ENCODE measurements around the gene SWAP70.

Gene SWAP70

DNA sequence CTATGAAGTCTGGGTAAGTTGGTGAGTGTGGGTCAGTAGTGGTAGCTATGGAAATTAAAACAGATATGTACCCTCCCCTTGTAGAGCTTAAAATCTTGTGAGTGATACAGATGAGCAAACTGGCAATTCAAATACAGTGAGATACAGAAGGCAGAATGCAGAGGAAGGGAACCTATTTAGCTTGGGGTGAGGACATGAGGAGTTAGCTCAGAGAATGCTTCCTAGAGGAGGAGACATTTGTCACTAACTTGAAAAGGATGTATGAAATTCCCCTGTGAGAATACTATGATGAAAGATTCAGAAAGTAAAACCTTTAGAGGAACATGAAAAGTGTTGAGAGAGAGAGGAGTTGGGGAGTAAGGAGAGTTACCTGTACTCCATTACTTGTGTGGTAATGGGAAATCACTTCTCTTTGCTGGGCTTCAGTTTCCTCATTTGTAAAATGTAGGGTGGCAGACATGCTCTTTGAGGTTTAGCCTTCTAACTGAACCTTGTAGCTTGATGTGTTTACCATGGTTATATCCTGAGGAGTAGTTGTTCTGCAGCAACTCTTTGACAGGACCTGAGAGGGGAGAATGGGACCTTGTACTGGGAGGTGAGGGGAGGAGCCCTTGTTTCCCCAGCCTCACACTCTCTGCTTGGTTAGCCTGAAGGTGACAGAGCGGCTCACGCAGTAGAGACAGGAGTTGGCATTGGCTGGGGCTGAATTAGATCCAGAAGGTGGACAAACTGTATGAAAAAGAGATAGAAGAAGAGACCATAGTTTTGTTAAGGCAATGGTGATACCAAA lies 17.9 kb downstream of the SWAP70 start:
- in situ Hi-C loops (cut with HindIII; ENCODE audit: low sequenced_read_pairs): no loop called here
- DNase-seq (ENCODE audit: low read depth): no peak
- H3K4me3 ChIP-seq (ENCODE audit: low read depth, low read length): no peak overlapping the region
- TF ChIP-seq, protein P1, sequence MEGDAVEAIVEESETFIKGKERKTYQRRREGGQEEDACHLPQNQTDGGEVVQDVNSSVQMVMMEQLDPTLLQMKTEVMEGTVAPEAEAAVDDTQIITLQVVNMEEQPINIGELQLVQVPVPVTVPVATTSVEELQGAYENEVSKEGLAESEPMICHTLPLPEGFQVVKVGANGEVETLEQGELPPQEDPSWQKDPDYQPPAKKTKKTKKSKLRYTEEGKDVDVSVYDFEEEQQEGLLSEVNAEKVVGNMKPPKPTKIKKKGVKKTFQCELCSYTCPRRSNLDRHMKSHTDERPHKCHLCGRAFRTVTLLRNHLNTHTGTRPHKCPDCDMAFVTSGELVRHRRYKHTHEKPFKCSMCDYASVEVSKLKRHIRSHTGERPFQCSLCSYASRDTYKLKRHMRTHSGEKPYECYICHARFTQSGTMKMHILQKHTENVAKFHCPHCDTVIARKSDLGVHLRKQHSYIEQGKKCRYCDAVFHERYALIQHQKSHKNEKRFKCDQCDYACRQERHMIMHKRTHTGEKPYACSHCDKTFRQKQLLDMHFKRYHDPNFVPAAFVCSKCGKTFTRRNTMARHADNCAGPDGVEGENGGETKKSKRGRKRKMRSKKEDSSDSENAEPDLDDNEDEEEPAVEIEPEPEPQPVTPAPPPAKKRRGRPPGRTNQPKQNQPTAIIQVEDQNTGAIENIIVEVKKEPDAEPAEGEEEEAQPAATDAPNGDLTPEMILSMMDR (IDR thresholded peaks at IDR 0.05; ENCODE audit: low read depth, low read length, missing control alignments): no peak

DNA sequence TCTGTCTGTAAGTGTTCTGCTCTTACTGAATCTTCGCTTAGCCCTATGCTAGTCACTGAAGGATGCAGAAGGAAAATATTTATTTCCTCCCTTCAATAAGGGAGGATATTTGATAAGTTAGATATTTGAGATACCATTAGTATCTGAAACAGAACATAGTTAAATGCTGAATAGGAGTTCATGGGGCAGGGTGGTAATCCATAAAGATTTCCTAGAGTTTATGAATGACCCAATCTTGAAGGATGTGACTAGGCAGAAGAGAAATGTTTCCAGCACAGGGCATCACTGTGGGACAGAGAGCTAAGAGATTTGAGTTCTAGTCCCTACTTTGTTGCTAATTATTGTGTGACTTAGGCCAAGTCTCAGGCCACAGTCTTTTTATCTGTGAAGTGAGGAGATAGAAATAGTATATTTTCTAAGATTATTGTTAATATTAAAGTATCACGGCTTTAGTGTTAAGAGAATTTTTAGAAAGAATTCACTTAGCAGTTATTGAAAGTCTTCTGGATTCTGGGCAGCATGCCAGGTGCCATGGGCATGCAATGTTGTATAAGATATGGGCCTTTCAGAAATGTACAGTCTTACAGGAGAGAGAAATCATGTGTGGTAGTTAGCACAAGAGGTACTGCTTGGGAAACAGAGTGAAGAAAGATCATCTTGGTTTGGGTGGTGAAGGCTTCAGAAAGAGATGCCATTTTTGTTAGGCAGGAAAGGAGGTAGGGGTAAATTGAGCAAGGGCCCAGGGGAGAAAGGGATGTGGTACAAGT lies 24.0 kb downstream of the SWAP70 start:
- in situ Hi-C loops (cut with HindIII; ENCODE audit: low sequenced_read_pairs): loop anchor here (5.0 kb wide), 1 partner anchor 34 kb away; no protein-coding TSS in a partner anchor
- TF ChIP-seq, protein P1 (IDR thresholded peaks at IDR 0.05; ENCODE audit: low read depth, low read length, missing control alignments): no peak
- no peak for DNase-seq (ENCODE audit: low read depth)

DNA sequence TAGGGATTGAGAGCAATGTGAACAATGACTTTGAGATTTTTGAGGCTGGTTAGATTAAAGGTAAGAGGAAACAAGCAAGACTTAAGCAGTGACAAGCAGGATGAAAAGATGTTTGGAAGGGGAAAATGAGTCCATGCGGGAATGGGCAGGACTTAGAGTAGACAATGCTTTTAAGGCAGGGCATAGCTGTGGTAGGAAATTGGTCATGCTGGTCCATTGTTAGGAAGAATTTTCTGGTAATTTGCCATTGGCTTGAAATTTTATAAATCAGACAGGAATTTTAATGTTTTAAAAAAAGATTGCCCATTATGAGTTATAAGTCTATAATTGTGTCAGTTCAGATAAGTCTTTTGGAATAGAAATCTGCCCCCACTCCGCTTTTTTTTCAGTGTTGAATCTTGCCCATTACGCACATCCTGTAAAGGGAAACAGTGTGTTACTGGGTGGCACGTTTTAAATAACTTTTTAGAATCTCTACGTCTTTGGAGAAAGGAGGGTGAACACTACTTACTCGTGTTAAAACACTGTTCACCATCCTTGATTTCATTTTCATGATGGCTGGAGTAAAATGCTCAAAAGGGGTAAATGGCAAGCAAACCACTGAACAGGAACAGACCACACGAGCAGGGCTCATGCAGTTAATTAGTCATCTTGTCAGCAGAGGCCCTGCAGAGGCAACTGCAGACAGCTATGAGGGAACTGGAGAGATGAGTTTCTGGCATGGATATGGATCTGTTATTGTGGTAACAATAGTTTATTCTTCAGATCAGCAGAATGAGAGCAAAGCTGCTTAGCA lies 25.0 kb downstream of the SWAP70 start:
- TF ChIP-seq, protein P1 (IDR thresholded peaks at IDR 0.05; ENCODE audit: low read depth, low read length, missing control alignments): no peak
- in situ Hi-C loops (cut with HindIII; ENCODE audit: low sequenced_read_pairs): loop anchor here (5.0 kb wide), 1 partner anchor 33 kb away; no protein-coding TSS in a partner anchor
- DNase-seq (ENCODE audit: low read depth): peak; percentile 80
- H3K4me3 ChIP-seq (ENCODE audit: low read depth, low read length): peak overlapping the region; percentile 7

More for the DNA sequence above, 24.0 kb downstream of the SWAP70 start:
- no peak overlapping the region for H3K4me3 ChIP-seq (ENCODE audit: low read depth, low read length)

DNA sequence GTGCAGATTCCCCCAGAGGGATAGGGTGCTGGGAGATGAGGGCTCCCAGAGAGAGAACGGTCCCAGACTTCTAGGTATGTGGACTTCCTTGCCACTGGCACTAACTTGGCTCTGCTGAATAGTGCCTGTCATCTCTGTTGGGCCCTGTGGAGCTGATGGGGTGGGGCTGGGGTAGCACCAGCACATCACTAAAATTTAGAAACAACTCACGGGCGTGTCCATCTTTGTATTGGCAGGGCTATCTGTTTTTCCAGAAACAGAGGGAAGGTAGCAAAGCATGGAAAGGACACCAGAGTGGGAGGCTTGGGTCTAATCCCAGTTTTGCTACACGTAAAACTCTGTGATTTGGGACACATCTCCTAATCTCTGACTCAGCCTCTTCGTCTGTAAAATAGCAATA lies 25.8 kb downstream of the SWAP70 start:
- TF ChIP-seq, protein P1 (IDR thresholded peaks at IDR 0.05; ENCODE audit: low read depth, low read length, missing control alignments): no peak
- in situ Hi-C loops (cut with HindIII; ENCODE audit: low sequenced_read_pairs): loop anchor here (5.0 kb wide), 1 partner anchor 33 kb away; no protein-coding TSS in a partner anchor
- DNase-seq (ENCODE audit: low read depth): no peak
- H3K4me3 ChIP-seq (ENCODE audit: low read depth, low read length): no peak overlapping the region

DNA sequence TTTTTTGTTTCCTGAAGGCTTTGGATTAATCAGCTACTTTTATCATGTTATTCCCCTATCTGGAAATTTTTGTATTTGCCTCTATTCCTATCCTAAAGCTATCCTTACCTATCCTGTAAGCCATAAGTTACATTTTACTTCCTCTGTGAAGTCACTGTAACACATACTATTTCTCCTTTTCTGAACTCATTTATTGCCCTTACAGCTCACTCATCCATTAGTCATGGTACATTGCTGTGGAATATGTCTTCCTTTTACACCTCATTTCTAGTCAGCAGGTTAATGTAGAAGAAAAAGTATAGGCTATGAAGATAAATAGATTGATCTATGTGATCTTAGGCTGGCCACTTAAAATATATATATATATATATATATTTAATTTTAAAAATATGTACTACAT lies 28.0 kb downstream of the SWAP70 start:
- in situ Hi-C loops (cut with HindIII; ENCODE audit: low sequenced_read_pairs): no loop called here
- DNase-seq (ENCODE audit: low read depth): no peak
- TF ChIP-seq, protein P1 (IDR thresholded peaks at IDR 0.05; ENCODE audit: low read depth, low read length, missing control alignments): no peak
- no peak overlapping the region for H3K4me3 ChIP-seq (ENCODE audit: low read depth, low read length)

DNA sequence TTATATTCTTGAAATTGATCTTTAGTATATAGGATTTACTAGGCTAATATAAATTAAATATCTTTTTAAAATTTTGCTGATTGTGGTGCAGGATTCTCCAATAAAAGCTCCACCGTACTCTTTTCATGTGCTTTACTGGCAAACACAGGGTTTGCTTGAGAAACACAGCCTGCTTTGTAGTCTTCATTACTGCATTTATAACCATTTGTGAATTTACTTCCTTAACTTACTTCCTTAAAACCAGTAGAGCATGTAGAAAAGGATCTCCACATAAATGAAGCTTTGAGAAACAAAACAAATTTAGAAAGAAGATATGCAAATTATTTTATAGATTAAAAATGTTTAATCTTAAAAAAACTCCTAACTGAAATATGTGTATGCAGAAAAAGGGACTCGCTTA lies 28.8 kb downstream of the SWAP70 start:
- TF ChIP-seq, protein P1 (IDR thresholded peaks at IDR 0.05; ENCODE audit: low read depth, low read length, missing control alignments): no peak
- in situ Hi-C loops (cut with HindIII; ENCODE audit: low sequenced_read_pairs): no loop called here
- no peak for DNase-seq (ENCODE audit: low read depth)
- no peak overlapping the region for H3K4me3 ChIP-seq (ENCODE audit: low read depth, low read length)
